ENCODE data around the gene KCNJ5.

- TF ChIP-seq CTCF (IDR thresholded peaks at IDR 0.05) (no peak), POLR2AphosphoS5 (IDR thresholded peaks at IDR 0.05) (no peak)
Measured at GRCh38 chr11:128968916-128969315, 77.8 kb downstream of the KCNJ5 start.
